Neural cell (in vitro differentiated cells): ENCODE measurements around the gene RPP30. TPM values are rescaled to one million over a fixed set of nuclear protein-coding genes. Genes with fewer than 3 reads are reported as not detected.

ENCODE experiments used
- H2AFZ ChIP-seq: fragments of 200-600, 300-800 bp; sonication (generic), shearing (Covaris generic); 2 replicates; pipeline ENCODE4 v1.6.0; 2014; ENCODE audit warnings: low read depth, mild to moderate bottlenecking, antibody characterized with exemption, low read length, moderate library complexity
- H3F3A ChIP-seq: fragments of 200-600 bp; shearing (Covaris generic); 2 replicates; pipeline ENCODE4 v1.6.1; 2016; ENCODE audit warnings: mild to moderate bottlenecking, moderate library complexity, mixed read lengths, antibody characterized with exemption, low read length; ENCODE audit not compliant: insufficient read depth, poor library complexity, severe bottlenecking
- H3K27ac ChIP-seq: fragments of 200-600, 300-800 bp; sonication (generic), shearing (Covaris generic); 2 replicates; pipeline ENCODE4 v1.5.1; 2014; ENCODE audit warnings: mild to moderate bottlenecking, low read length, moderate library complexity
- H3K27me3 ChIP-seq: fragments of 300-800, 200-600 bp; sonication (generic), shearing (Covaris generic); 2 replicates; pipeline ENCODE4 v1.6.0; 2014; ENCODE audit warnings: mild to moderate bottlenecking, low read depth, low read length, moderate library complexity; ENCODE audit not compliant: insufficient read depth
- H3K36me3 ChIP-seq: fragments of 300-800, 200-600 bp; sonication (generic), shearing (Covaris generic); 2 replicates; pipeline ENCODE4 v1.5.1; 2014; ENCODE audit warnings: mild to moderate bottlenecking, antibody characterized with exemption, low read length, moderate library complexity; ENCODE audit not compliant: insufficient read depth
- H3K4me2 ChIP-seq: fragments of 300-800, 200-600 bp; sonication (generic), shearing (Covaris generic); 2 replicates; pipeline ENCODE4 v1.6.0; 2014; ENCODE audit warnings: mild to moderate bottlenecking, low read length
- H3K4me3 ChIP-seq: fragments of 300-800, 200-600 bp; sonication (generic), shearing (Covaris generic); 2 replicates; pipeline ENCODE4 v1.5.1; 2014; ENCODE audit warnings: mild to moderate bottlenecking, low read length, moderate library complexity
- H3K79me2 ChIP-seq: fragments of 200-600 bp; shearing (Covaris generic); replicated peaks from 2 replicates; pipeline ENCODE4 v1.6.0; 2014; ENCODE audit warnings: mild to moderate bottlenecking, low read length, moderate library complexity; ENCODE audit not compliant: insufficient read depth
- H3K9ac ChIP-seq: fragments of 300-800, 200-600 bp; sonication (generic), shearing (Covaris generic); 2 replicates; pipeline ENCODE4 v1.6.1; 2016; ENCODE audit warnings: mild to moderate bottlenecking, low read length, mixed read lengths
- H3K9me2 ChIP-seq: fragments of 200-600 bp; shearing (Covaris generic); 2 replicates; pipeline ENCODE4 v1.6.1; 2016; ENCODE audit warnings: mild to moderate bottlenecking, low read length, mixed read lengths; ENCODE audit not compliant: insufficient read depth
- H3K9me3 ChIP-seq: fragments of 200-600, 300-800 bp; sonication (generic), shearing (Covaris generic); 2 replicates; pipeline ENCODE4 v1.6.1; 2016; ENCODE audit warnings: mild to moderate bottlenecking, mixed run types, low read length, moderate library complexity, mixed read lengths
- H4K20me1 ChIP-seq: fragments of 200-600 bp; shearing (Covaris generic); 2 replicates; pipeline ENCODE4 v1.6.1; 2016; ENCODE audit warnings: mild to moderate bottlenecking, mixed run types; ENCODE audit not compliant: insufficient read depth
- EP300 ChIP-seq: fragments of 450-650 bp; conservative IDR thresholded peaks from 2 replicates; pipeline ENCODE4 v1.6.1; 2014; ENCODE audit warnings: antibody characterized with exemption, mild to moderate bottlenecking, moderate library complexity; ENCODE audit not compliant: poor library complexity, severe bottlenecking
- EZH2 ChIP-seq: fragments of 200-600, 300-800 bp; shearing (Covaris generic), sonication (generic); IDR thresholded peaks from 2 replicates; pipeline ENCODE4 v1.6.1; 2014; ENCODE audit warnings: antibody characterized with exemption, low read length, borderline replicate concordance, mild to moderate bottlenecking; ENCODE audit not compliant: insufficient read depth, poor library complexity, severe bottlenecking
- MXI1 ChIP-seq: fragments of 450-650 bp; conservative IDR thresholded peaks from 2 replicates; pipeline ENCODE4 v1.6.1; 2014; ENCODE audit warnings: antibody characterized with exemption, mild to moderate bottlenecking; ENCODE audit not compliant: poor library complexity, severe bottlenecking
- POLR2AphosphoS5 ChIP-seq: IDR thresholded peaks from 2 replicates; pipeline ENCODE4 v1.6.1; 2012
- RAD21 ChIP-seq: fragments of 450-650 bp; conservative IDR thresholded peaks from 2 replicates; pipeline ENCODE4 v1.6.1; 2014; ENCODE audit warnings: antibody characterized with exemption, mild to moderate bottlenecking, moderate library complexity
- SMC3 ChIP-seq: fragments of 450-650 bp; conservative IDR thresholded peaks from 2 replicates; pipeline ENCODE4 v1.6.1; 2014; ENCODE audit warnings: antibody characterized with exemption, mild to moderate bottlenecking, moderate library complexity; ENCODE audit not compliant: poor library complexity
- TAF1 ChIP-seq: IDR thresholded peaks from 2 replicates; pipeline ENCODE4 v1.6.1; 2012; ENCODE audit warnings: low read depth
- polyA plus RNA-seq: library from polyadenylated mRNA; depleted of rRNA; stranded (reverse); fragments of >200 nt; gene quantifications from 2 replicates; pipeline ENCODE4 v1.2.3, GENCODE V29; 2014
- TF ChIP-seq, protein P1 (sequence below): fragments of 450-650 bp; IDR thresholded peaks from 2 replicates; pipeline ENCODE4 v1.5.1; 2014; ENCODE audit warnings: antibody characterized with exemption, mild to moderate bottlenecking, moderate library complexity; ENCODE audit not compliant: poor library complexity, severe bottlenecking
- TF ChIP-seq, protein P2 (sequence below): IDR thresholded peaks from 2 replicates; pipeline ENCODE4 v1.6.1; 2012; ENCODE audit warnings: borderline replicate concordance

RPP30 gene
- polyA plus RNA-seq, 1 donor from 2014 or later: 86.5 TPM

DNA sequence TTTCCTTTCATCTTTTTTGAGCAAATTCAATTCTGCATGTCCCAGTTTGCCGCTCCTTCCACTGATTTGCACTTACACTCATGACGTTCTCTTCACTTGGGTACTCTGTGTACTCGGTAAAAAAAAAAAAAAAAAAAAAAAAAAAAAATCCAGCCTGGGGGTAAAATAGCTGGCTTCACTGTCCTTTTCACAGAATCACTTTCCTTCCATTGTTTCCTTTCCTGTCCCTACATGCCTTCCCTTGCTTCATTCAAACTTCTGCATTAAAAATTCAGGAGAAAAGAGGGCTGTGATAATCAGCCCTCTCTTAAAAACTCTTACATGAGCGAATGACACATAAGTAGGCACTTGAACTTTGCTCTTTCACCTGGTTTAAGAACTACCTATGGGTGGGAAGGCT lies 40.4 kb downstream of the RPP30 start:
- H4K20me1 ChIP-seq: no peaks in the 10 kb centered on the region
- H2AFZ ChIP-seq: no peak overlapping the region
- no peaks in the 10 kb centered on the region for H3K9me3 ChIP-seq
- H3K9ac ChIP-seq: no peak overlapping the region
- no peaks in the 10 kb centered on the region for H3K9me2 ChIP-seq
- no peaks in the 10 kb centered on the region for H3K27me3 ChIP-seq
- H3K79me2 ChIP-seq: no peaks in the 10 kb centered on the region
- no peak overlapping the region for H3K4me3 ChIP-seq
- no peak for TF ChIP-seq TAF1
- no peak for TF ChIP-seq POLR2AphosphoS5
- TF ChIP-seq, protein P1, sequence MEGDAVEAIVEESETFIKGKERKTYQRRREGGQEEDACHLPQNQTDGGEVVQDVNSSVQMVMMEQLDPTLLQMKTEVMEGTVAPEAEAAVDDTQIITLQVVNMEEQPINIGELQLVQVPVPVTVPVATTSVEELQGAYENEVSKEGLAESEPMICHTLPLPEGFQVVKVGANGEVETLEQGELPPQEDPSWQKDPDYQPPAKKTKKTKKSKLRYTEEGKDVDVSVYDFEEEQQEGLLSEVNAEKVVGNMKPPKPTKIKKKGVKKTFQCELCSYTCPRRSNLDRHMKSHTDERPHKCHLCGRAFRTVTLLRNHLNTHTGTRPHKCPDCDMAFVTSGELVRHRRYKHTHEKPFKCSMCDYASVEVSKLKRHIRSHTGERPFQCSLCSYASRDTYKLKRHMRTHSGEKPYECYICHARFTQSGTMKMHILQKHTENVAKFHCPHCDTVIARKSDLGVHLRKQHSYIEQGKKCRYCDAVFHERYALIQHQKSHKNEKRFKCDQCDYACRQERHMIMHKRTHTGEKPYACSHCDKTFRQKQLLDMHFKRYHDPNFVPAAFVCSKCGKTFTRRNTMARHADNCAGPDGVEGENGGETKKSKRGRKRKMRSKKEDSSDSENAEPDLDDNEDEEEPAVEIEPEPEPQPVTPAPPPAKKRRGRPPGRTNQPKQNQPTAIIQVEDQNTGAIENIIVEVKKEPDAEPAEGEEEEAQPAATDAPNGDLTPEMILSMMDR: no peak
- TF ChIP-seq EZH2: no peak
- TF ChIP-seq, protein P2, sequence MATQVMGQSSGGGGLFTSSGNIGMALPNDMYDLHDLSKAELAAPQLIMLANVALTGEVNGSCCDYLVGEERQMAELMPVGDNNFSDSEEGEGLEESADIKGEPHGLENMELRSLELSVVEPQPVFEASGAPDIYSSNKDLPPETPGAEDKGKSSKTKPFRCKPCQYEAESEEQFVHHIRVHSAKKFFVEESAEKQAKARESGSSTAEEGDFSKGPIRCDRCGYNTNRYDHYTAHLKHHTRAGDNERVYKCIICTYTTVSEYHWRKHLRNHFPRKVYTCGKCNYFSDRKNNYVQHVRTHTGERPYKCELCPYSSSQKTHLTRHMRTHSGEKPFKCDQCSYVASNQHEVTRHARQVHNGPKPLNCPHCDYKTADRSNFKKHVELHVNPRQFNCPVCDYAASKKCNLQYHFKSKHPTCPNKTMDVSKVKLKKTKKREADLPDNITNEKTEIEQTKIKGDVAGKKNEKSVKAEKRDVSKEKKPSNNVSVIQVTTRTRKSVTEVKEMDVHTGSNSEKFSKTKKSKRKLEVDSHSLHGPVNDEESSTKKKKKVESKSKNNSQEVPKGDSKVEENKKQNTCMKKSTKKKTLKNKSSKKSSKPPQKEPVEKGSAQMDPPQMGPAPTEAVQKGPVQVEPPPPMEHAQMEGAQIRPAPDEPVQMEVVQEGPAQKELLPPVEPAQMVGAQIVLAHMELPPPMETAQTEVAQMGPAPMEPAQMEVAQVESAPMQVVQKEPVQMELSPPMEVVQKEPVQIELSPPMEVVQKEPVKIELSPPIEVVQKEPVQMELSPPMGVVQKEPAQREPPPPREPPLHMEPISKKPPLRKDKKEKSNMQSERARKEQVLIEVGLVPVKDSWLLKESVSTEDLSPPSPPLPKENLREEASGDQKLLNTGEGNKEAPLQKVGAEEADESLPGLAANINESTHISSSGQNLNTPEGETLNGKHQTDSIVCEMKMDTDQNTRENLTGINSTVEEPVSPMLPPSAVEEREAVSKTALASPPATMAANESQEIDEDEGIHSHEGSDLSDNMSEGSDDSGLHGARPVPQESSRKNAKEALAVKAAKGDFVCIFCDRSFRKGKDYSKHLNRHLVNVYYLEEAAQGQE: no peak
- TF ChIP-seq SMC3: no peak
- no peak for TF ChIP-seq EP300
- TF ChIP-seq RAD21: no peak
- no peak for TF ChIP-seq MXI1
- peak overlapping the region; percentile 49 for H3K27ac ChIP-seq
- no peaks in the 10 kb centered on the region for H3F3A ChIP-seq
- H3K4me2 ChIP-seq: no peak overlapping the region
- H3K36me3 ChIP-seq: no peaks in the 10 kb centered on the region

DNA sequence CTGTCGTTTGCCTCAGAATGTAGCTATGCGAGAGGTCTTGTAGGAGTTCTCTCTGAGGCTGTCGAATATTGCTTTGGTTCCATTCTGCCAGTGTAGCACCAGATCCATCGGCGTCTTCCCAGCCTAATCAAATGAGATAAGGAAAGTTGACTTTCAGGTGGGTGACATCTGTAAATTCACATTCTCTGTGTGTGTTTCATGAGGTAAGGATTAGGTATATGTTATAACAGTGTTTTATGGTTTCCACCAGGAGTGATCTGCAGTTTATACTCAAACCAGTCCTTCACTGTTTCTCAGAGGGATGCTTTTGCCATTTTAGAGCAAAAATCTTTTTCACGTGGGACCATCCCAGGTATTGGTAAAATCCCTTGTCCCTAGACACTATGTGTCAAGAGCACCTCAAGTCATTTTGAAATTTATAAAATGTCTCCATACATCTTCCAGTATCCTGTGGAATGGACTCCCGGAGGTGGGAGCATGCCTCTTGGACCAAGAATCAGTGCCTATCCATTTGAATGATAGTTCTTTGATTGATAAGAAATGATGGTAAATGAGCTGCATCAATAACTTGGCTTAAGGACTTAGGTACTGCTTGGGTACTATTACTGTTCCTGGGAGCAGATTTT lies 41.2 kb downstream of the RPP30 start:
- no peaks in the 10 kb centered on the region for H3K27me3 ChIP-seq

More for the DNA sequence above, 41.2 kb downstream of the RPP30 start:
- TF ChIP-seq RAD21 (no peak), MXI1 (no peak), TAF1 (no peak), EP300 (no peak), SMC3 (no peak), EZH2 (no peak), POLR2AphosphoS5 (no peak)
- TF ChIP-seq, protein P1: no peak
- TF ChIP-seq, protein P2: no peak
- Histone ChIP-seq H3K79me2 (no peaks in the 10 kb centered on the region), H3K4me2 (no peak overlapping the region), H4K20me1 (no peaks in the 10 kb centered on the region), H3K4me3 (no peak overlapping the region), H3K9ac (no peak overlapping the region), H2AFZ (no peak overlapping the region), H3K27ac (no peak overlapping the region), H3K9me3 (no peaks in the 10 kb centered on the region), H3K36me3 (no peaks in the 10 kb centered on the region), H3F3A (no peaks in the 10 kb centered on the region), H3K9me2 (no peaks in the 10 kb centered on the region)
